Measurements from ENCODE around the gene LCOR.
"Not testable (repeated sequence)": the region's sequence is repeated elsewhere in the genome, so short reads cannot be mapped to it uniquely, and the experiment has no call there.

Gene LCOR

DNA sequence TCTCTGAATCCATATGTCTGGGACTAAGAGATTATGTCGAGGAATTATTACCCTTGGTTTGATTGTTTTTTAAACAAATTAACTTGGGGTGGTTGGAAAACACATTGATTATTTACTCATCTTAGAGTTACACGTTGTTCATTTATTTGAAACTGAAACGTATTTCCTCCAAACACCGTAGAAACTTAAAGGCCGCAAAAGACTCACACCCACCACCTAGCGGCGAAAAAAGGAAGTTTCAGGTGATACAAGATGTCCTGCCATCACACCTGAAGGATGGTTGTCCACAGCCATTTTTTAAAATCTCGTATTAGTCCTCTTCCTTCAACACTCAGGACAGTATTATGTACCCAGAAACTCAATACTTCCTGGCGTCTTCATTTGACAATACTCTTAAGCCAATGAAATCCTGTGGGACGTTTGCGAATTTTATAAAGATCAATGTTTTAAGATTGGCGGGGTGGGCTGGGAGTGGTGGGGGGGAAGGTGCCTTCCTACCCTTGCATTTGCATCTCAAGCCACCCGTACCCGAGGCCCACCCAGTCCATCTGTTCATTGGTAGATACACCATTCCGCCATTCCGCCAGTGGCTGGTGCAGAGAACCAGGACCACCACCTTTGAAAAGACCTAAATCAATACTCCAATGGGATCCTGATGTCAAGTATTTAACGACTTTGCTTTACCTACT lies 1.4 kb upstream of the LCOR start:
- H3K4me1 Mint-ChIP-seq, result peaks cover 17 to 53% of the 10 kb centered on the region in 2 donors
- H3K9me3 Mint-ChIP-seq, result no peaks in the 10 kb centered on the region
- H3K36me3 Mint-ChIP-seq, result peaks cover 11 to 14% of the 10 kb centered on the region in 2 donors
- peak overlapping the region; percentile 65 for H3K27ac Mint-ChIP-seq
- DNase-seq (peak; percentile 75), ATAC-seq (replicated peaks) (no peak)
- H3K27me3 Mint-ChIP-seq, result no peaks in the 10 kb centered on the region
- peak overlapping the region; percentile 29 to 65 for H3K4me3 Mint-ChIP-seq

DNA sequence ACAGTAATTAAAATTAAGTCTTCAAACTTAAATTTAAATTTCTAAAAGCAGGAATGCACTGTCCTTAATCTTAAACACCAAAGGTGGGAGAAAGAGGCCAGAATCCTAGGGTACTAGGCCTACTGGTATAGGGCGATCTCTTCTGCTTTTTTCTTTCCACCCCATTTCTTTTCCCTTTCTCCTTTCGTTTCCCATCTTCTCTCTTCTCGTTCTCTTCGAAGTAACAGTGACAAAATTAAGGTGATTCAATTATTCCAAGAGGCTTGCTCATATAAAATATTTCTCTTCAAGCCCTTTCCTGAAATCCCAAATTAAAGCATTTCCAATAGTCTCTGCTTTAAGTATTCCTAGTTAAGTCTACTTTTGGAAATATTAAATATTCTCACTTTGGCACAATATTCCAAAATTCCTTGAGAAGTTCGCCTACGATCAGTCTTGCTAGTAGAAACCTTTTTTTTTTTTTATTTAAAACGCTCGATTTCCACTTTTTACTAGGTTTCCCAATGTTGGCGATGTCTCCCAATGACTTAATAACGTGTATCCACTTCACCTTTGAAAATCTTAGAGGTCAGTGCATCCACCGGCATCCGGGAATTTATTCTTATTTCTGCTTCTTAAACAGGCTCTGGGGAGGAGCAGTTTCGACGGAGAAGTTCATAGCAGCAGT lies 765 bp upstream of the LCOR start:
- H3K4me1 Mint-ChIP-seq, result peaks cover 23 to 55% of the 10 kb centered on the region in 2 donors
- DNase-seq (no peak), ATAC-seq (replicated peaks) (no peak)
- H3K9me3 Mint-ChIP-seq, result no peaks in the 10 kb centered on the region
- no peaks in the 10 kb centered on the region for H3K27me3 Mint-ChIP-seq
- H3K4me3 Mint-ChIP-seq, result peak overlapping the region; percentile 87 to 92
- H3K27ac Mint-ChIP-seq, result peak overlapping the region; percentile 96
- peaks cover 11 to 17% of the 10 kb centered on the region in 2 donors for H3K36me3 Mint-ChIP-seq

DNA sequence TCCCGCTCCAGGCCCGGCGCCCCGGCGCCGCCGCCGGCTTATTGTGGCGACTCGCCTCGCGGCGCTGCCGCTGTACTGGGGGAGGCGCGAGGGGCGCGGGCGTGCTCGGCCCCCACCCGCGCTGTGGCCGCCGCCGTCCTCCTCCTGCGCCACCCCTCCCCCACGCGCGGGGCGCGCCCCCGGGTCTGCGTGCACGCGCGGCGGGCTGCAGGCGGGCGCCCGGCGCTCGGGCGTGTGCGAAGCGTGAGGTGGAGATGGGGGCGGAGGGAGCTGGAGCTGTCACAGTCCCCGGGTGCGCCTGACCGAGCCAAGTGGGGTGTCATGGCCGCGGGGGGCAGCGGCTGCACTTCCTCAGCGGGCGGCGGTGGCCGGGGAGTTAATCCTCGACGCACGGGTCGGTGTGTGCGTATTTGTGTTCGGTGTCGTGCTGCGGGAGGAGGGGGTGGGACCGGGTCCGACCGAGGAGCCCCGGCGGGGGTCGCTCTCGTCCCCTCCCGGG lies 672 bp downstream of the LCOR start:
- Mint-ChIP-seq H3K4me3 (peak overlapping the region; percentile 93 to 96), H3K27ac (peak overlapping the region; percentile 96), H3K9me3 (no peaks in the 10 kb centered on the region), H3K27me3 (no peaks in the 10 kb centered on the region), H3K36me3 (peaks cover 14 to 21% of the 10 kb centered on the region in 2 donors), H3K4me1 (peaks cover 31 to 62% of the 10 kb centered on the region in 2 donors)
- ATAC-seq (replicated peaks) (peak; percentile 77 to 79), DNase-seq (peak; percentile 84)

DNA sequence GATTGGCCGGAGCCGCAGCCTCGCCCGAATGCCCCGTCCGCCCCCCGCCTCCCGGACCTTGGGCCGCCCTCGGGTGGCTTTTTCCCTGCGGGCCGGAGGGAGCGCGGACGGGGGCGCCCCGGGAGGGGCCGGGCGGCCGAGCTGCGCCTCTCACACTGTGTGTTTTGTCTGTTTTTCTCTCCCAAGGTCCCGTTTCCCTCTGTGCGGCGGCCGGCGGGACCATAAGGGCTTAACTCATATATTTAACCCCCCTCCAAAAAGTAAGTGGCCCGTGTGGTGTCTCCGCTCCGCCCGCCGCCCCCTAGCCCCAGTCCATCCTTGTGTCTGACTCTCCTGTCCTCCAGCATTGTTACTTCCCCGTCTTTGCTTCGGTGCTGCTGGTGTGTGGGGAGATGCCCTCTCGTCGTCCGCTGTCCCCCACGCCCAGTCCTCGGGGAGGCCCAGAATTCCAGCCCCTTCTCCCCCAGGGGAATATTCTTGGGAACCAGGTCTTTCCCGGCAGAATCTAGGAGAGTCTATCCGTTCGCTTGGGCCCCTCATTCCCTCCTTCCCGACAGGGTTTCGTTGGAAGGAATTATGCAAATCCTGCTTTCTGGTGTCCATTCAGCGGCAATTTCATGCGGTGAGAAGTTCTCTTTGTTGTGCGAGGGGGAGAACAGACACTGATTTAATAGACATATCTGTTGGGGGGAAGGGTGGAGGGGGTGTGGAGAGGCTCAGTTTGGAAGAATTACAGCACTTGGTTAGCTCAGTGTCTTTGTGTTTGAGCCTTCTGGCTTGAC lies 1.3 kb downstream of the LCOR start:
- peak overlapping the region; percentile 93 to 98 for H3K4me3 Mint-ChIP-seq
- no peak for DNase-seq
- H3K36me3 Mint-ChIP-seq, result peaks cover 16 to 24% of the 10 kb centered on the region in 2 donors
- ATAC-seq (replicated peaks), result peak; percentile 2 to 6
- H3K4me1 Mint-ChIP-seq, result peaks cover 33 to 68% of the 10 kb centered on the region in 2 donors
- peak overlapping the region; percentile 95 for H3K27ac Mint-ChIP-seq
- H3K27me3 Mint-ChIP-seq, result no peaks in the 10 kb centered on the region
- no peaks in the 10 kb centered on the region for H3K9me3 Mint-ChIP-seq

DNA sequence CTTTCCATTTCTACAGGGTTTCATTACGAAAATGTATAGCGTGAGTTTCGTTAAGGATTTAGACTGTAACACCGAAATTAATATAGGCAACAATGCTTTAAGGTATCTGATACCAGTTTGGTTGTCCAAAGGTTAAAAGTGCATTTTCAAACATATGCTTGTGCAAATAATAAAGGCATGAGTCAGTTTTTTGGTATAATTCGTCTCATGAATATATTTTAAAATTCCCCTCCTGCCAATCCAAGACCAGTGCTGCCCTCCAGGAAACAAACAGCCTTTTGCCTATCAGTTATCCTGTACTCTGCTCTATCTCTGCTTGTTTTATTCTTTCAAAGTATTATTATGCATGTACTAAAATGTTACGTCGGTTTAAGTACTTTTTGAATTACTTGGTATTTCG lies 2.0 kb downstream of the LCOR start:
- peak overlapping the region; percentile 93 to 98 for H3K4me3 Mint-ChIP-seq
- no peak for DNase-seq
- peak overlapping the region; percentile 95 for H3K27ac Mint-ChIP-seq
- H3K36me3 Mint-ChIP-seq, result peaks cover 19 to 27% of the 10 kb centered on the region in 2 donors
- H3K27me3 Mint-ChIP-seq, result no peaks in the 10 kb centered on the region
- H3K9me3 Mint-ChIP-seq, result no peaks in the 10 kb centered on the region
- no peak for ATAC-seq (replicated peaks)
- peaks cover 38 to 76% of the 10 kb centered on the region in 2 donors for H3K4me1 Mint-ChIP-seq

DNA sequence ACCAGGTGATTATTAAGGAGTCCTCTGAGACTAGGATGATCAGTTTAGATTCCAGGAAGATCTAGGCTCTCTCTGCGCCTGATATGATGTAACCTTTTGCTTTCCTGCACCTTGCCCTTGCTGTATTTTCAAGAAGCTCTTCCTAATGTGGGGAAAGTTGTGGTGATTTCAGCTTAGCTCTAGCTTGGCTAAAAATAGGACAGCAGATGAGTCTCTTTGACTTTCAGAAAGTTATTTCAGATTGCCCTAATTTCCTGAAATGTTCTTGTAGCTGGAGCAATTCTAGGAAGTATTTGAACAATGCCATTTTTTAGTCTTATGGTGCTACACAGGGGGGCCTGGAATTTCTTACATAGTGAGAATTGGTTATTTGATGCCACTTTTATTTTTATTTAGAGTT lies 3.8 kb downstream of the LCOR start:
- H3K4me3 Mint-ChIP-seq, result peak overlapping the region; percentile 46 to 60
- H3K27me3 Mint-ChIP-seq, result no peaks in the 10 kb centered on the region
- H3K9me3 Mint-ChIP-seq, result no peaks in the 10 kb centered on the region
- H3K27ac Mint-ChIP-seq, result peak overlapping the region; percentile 76
- H3K4me1 Mint-ChIP-seq, result peaks cover 42 to 82% of the 10 kb centered on the region in 2 donors
- DNase-seq (no peak), ATAC-seq (replicated peaks) (no peak)
- H3K36me3 Mint-ChIP-seq, result peaks cover 25 to 34% of the 10 kb centered on the region in 2 donors

DNA sequence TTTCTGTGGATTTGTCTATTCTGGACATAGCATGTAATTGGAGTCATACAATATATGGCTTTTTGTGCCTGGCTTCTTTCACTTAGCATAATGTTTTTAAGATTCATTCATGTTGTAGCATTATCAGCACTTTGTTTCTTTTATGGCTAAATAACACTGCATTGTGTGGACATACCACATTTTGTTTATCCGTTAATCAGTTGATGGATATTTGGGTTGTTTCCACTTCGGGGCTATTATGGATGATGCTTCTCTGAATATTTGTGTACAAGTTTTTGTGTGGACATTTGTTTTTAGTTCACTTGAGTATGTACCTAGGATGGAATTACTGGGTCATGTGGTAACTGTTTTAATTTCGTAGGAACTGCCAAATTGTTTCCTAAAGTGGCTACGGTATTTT lies 6.4 kb downstream of the LCOR start:
- Mint-ChIP-seq H3K9me3 (no peaks in the 10 kb centered on the region), H3K27ac (no peak overlapping the region), H3K27me3 (no peaks in the 10 kb centered on the region), H3K4me1 (peaks cover 46 to 86% of the 10 kb centered on the region in 2 donors), H3K36me3 (peaks cover 23 to 37% of the 10 kb centered on the region in 2 donors), H3K4me3 (no peak overlapping the region)
- no peak for ATAC-seq (replicated peaks)
- DNase-seq, result no peak

DNA sequence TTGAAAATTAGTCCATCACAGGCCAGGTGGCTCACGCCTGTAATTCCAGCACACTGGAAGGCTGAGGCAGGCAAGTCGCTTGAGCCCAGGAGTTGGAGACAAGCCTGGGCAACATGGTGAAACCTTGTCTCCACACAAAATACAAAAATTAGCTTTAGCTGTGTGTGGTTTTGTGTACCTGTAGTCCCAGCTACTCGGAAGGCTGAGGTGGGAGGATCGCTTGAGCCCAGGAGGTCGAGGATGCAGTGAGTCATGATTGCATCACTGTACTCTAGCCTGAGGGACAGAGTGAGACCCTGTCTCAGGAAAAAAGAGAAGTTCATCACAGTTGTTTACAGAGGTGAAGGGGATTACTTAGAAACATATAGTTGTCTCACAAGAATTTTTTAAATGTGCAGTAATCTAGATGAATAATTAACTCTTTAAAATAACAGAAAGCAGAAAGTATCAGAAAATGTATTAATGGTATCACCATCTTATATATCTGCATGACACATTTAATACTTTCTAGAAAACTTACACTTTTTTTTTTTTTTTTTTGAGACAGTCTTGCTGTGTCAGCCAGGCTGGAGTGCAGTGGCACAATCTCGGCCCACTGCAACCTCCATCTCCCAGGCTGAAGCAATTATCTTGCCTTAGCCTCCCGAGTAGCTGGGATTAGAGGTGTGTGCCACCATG lies 8.9 kb downstream of the LCOR start:
- peaks cover 43 to 77% of the 10 kb centered on the region in 2 donors for H3K4me1 Mint-ChIP-seq
- H3K36me3 Mint-ChIP-seq, result peaks cover 18 to 32% of the 10 kb centered on the region in 2 donors
- DNase-seq (peak; percentile 1), ATAC-seq (replicated peaks) (peak; percentile 82 to 85)
- H3K4me3 Mint-ChIP-seq, result peak overlapping the region in 1 of 2 donors; percentile 6
- no peaks in the 10 kb centered on the region for H3K27me3 Mint-ChIP-seq
- no peaks in the 10 kb centered on the region for H3K9me3 Mint-ChIP-seq
- peak overlapping the region; percentile 75 for H3K27ac Mint-ChIP-seq

DNA sequence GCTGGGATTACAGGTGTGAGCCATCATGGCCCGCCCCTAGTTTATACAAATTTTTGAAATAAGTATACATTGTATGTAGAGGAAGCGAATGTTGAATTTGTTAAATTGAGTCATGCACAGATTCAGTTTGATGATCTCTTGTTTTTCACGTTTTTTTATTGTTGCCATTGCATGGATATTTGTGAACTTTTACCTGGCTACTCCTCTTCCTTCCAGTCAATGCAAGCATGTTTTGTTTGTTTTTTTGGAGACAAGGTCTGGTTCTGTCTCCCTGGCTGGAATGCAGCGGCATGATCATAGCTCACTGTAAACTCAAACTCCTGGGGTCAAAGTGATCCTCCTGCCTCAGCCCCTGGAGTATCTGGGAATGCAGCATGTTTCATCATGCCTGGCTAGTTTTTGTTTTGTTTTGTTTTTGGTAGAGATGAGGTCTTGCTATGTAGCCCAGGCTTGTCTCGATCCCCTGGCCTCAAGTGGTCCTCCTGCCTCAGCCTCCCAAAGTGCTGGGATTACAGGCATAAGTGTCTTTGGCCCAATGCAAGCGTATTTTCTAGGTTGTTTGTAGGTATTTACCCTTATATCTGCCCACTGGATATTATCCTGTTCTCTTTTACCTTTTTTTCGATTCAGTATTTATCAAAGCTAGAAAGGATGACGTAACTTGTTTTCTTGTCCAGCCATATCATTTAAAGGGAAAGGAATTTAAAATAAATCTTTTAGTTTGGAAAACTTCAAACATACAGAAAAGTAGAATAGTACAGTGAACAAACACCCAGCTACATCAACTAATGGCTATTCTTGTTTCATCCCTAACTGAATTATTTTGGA lies 11.0 kb downstream of the LCOR start:
- Mint-ChIP-seq H3K4me1 (peaks cover 39 to 66% of the 10 kb centered on the region in 2 donors), H3K27me3 (no peaks in the 10 kb centered on the region), H3K9me3 (no peaks in the 10 kb centered on the region), H3K4me3 (peak overlapping the region in 1 of 2 donors; percentile 37), H3K27ac (peak overlapping the region; percentile 62), H3K36me3 (peaks cover 20 to 27% of the 10 kb centered on the region in 2 donors)
- DNase-seq, result no peak
- no peak for ATAC-seq (replicated peaks)

DNA sequence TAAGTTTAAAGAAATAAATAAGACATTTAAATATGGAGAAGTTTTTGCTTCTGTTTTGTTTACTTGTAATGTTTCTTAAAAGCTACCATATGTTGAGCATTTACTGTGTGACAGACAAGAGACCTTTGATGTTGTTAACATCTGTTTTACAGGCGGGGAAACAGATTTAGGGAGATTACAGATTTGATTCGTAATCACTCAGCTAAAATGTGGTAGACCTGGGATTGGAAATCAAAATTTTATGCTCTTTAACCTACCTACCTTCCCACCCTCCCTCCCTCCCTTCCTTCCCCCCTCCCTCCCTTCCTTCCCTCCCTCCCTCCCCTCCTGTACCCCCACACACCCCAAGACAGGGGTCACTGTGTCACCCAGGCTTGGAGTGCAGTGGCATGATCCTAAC lies 11.7 kb downstream of the LCOR start:
- Mint-ChIP-seq H3K36me3 (peaks cover 14 to 21% of the 10 kb centered on the region in 2 donors), H3K4me3 (no peak overlapping the region), H3K9me3 (no peaks in the 10 kb centered on the region), H3K27ac (no peak overlapping the region), H3K27me3 (no peaks in the 10 kb centered on the region), H3K4me1 (peaks cover 33 to 59% of the 10 kb centered on the region in 2 donors)
- ATAC-seq (replicated peaks), result no peak
- no peak for DNase-seq

DNA sequence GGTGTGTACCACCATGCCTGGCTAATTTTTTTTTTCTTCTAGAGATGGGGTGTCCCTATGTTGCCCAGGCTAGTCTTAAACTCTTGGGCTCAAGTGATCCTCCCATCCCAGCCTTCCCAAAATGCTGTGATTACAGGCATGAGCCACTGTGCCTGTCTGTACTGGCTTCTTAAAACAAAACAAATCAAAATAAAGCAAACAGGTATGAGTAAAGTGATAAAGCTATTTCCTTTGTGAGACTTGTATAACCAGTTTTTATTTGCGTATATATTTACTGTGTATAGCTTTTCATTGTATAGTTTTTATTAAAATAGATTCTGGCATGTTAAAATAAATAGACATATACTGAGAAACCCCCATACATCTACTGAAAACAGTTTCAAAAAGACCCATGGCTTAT lies 14.3 kb downstream of the LCOR start:
- ATAC-seq (replicated peaks), result no peak
- peaks cover 27 to 52% of the 10 kb centered on the region in 2 donors for H3K4me1 Mint-ChIP-seq
- H3K27ac Mint-ChIP-seq, result no peak overlapping the region
- no peaks in the 10 kb centered on the region for H3K27me3 Mint-ChIP-seq
- H3K36me3 Mint-ChIP-seq, result peaks cover 14 to 24% of the 10 kb centered on the region in 2 donors
- H3K4me3 Mint-ChIP-seq, result no peak overlapping the region
- DNase-seq, result no peak
- H3K9me3 Mint-ChIP-seq, result no peaks in the 10 kb centered on the region

DNA sequence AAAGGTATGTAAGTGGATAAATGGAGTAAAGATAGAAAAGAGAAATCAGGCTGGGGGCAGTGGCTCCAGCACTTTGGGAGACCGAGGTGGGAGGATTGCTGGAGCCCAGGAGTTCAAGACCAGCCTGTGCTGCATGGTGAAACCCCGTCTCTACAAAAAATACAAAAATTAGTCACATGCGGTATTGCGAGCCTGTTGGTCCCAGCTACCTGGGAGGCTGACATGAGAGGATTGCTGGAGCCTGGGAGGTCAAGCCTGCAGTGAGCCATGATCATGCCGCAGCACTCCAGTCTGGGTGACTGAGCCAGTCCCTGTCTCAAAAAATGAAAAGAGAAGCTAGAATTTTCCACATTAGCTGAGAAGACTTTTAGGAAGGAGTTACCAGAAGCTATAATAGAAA lies 14.8 kb downstream of the LCOR start:
- Mint-ChIP-seq H3K4me1 (peaks cover 27 to 53% of the 10 kb centered on the region in 2 donors), H3K27ac (peak overlapping the region; percentile 17), H3K9me3 (no peaks in the 10 kb centered on the region), H3K36me3 (peaks cover 14 to 25% of the 10 kb centered on the region in 2 donors), H3K4me3 (no peak overlapping the region), H3K27me3 (no peaks in the 10 kb centered on the region)
- no peak for ATAC-seq (replicated peaks)
- no peak for DNase-seq

DNA sequence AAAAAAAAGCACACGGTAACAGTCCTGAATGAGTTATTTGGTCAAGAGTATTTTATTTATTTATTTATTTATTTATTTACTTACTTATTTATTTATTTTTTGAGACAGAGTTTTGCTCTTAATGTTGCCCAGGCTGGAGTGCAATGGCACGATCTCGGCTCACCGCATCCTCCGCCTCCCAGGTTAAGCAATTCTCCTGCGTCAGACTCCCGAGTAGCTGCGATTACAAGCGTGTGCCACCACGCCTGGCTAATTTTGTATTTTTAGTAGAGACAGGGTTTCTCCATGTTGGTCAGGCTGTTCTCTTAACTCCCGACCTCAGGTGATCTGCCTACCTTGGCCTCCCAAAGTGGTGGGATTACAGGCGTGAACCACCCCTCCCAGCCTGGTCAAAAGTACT lies 15.3 kb downstream of the LCOR start:
- not testable (repeated sequence) for ATAC-seq (replicated peaks); DNase-seq; H3K27me3 Mint-ChIP-seq; H3K9me3 Mint-ChIP-seq; H3K27ac Mint-ChIP-seq; H3K4me3 Mint-ChIP-seq
- H3K4me1 Mint-ChIP-seq, result peaks cover 27 to 53% of the 10 kb centered on the region in 2 donors
- peaks cover 16 to 26% of the 10 kb centered on the region in 2 donors for H3K36me3 Mint-ChIP-seq

Measured in stimulated activated naive B cell treated with anti-CD40 and anti-IgM and Interleukin-4, amounts not matched to agents 10 μg/mL and 1 μg/mL and 100 μg/mL, for 72 hours (primary cell).